ENCODE measurements around the gene ROBO1.

GRCh38 chr3:79672731-79673130, 95.1 kb downstream of the ROBO1 start:
- TF ChIP-seq CTCF (IDR thresholded peaks at IDR 0.05; ENCODE audit: low read depth, low read length, missing input control) (no peak), JUND (IDR thresholded peaks at IDR 0.05) (no peak), YY1 (IDR thresholded peaks at IDR 0.05) (no peak), GABPA (IDR thresholded peaks at IDR 0.05 in 1 of 2, conservative IDR thresholded peaks at IDR 0.05 in 1 of 2) (no peak)
